Subcutaneous adipose tissue (tissue), 4 donors: ENCODE measurements around the gene ADCY7. TPM values are rescaled to one million over a fixed set of nuclear protein-coding genes. Genes with fewer than 3 reads are reported as not detected.

ENCODE experiments used
- CTCF ChIP-seq: fragments of 450-650 bp; IDR thresholded peaks from one replicate; pipeline ENCODE4 v1.5.1; 2016; ENCODE audit warnings: low read depth, mild to moderate bottlenecking, control low read depth, antibody characterized with exemption, moderate library complexity
- total RNA-seq, 4 donors: library from RNA; depleted of rRNA; stranded (reverse); fragments of >200 nt; gene quantifications; one replicate each; pipeline ENCODE4 v1.1.0, GENCODE V29; 2016

ADCY7 gene
- total RNA-seq, 4 donors from 2014 or later, result 16.6 to 42.3 (median 29.1) TPM

GRCh38 chr16:50332599-50332998, 66.2 kb downstream of the ADCY7 start:
- TF ChIP-seq CTCF, result no peak

GRCh38 chr16:50334106-50334975, 68.0 kb downstream of the ADCY7 start:
- TF ChIP-seq CTCF, result no peak

- no peak for TF ChIP-seq CTCF
Measured at GRCh38 chr16:50335196-50335958, 69.0 kb downstream of the ADCY7 start.

- TF ChIP-seq CTCF, result no peak
Measured at GRCh38 chr16:50336884-50337283, 70.5 kb downstream of the ADCY7 start.

GRCh38 chr16:50338371-50339231, 72.2 kb downstream of the ADCY7 start:
- TF ChIP-seq CTCF, result no peak

- no peak for TF ChIP-seq CTCF
Measured at GRCh38 chr16:50340578-50340977, 74.2 kb downstream of the ADCY7 start.
